ENCODE results near the gene PCNX2. TPM values are rescaled to one million over a fixed set of nuclear protein-coding genes. Genes with fewer than 3 reads are reported as not detected.

PCNX2 gene
- total and polyA plus RNA-seq, 2 of the 13 experiments (the other 11 are each of a cell fraction or from before 2014, with no cell fraction given), result 0.11 to 0.42 TPM

DNA sequence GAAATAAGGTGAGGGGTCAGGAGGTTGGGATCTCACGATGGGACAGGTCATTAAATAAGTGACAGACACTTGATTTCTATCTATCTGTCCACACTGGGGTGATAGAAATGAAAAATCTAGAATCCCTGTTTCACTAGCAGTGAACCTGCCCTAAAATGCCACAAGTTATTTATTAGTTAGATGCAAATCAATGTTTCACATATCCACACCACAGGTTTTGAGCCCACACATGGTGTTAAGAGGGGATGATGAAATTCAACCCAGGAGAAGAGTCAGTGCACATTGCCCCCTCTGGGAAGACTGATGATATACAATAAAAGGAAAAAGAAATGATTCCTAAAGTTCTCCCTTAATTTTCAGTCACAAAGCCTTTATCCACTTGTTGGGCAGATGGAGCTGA is 355.3 kb downstream of the PCNX2 start (continued):
- TF ChIP-seq, protein P1, sequence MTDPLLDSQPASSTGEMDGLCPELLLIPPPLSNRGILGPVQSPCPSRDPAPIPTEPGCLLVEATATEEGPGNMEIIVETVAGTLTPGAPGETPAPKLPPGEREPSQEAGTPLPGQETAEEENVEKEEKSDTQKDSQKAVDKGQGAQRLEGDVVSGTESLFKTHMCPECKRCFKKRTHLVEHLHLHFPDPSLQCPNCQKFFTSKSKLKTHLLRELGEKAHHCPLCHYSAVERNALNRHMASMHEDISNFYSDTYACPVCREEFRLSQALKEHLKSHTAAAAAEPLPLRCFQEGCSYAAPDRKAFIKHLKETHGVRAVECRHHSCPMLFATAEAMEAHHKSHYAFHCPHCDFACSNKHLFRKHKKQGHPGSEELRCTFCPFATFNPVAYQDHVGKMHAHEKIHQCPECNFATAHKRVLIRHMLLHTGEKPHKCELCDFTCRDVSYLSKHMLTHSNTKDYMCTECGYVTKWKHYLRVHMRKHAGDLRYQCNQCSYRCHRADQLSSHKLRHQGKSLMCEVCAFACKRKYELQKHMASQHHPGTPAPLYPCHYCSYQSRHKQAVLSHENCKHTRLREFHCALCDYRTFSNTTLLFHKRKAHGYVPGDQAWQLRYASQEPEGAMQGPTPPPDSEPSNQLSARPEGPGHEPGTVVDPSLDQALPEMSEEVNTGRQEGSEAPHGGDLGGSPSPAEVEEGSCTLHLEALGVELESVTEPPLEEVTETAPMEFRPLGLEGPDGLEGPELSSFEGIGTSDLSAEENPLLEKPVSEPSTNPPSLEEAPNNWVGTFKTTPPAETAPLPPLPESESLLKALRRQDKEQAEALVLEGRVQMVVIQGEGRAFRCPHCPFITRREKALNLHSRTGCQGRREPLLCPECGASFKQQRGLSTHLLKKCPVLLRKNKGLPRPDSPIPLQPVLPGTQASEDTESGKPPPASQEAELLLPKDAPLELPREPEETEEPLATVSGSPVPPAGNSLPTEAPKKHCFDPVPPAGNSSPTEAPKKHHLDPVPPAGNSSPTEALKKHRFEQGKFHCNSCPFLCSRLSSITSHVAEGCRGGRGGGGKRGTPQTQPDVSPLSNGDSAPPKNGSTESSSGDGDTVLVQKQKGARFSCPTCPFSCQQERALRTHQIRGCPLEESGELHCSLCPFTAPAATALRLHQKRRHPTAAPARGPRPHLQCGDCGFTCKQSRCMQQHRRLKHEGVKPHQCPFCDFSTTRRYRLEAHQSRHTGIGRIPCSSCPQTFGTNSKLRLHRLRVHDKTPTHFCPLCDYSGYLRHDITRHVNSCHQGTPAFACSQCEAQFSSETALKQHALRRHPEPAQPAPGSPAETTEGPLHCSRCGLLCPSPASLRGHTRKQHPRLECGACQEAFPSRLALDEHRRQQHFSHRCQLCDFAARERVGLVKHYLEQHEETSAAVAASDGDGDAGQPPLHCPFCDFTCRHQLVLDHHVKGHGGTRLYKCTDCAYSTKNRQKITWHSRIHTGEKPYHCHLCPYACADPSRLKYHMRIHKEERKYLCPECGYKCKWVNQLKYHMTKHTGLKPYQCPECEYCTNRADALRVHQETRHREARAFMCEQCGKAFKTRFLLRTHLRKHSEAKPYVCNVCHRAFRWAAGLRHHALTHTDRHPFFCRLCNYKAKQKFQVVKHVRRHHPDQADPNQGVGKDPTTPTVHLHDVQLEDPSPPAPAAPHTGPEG (CRISPR knock-in tag; IDR thresholded peaks at IDR 0.05), result no peak
- TF ChIP-seq ZNF7 (CRISPR knock-in tag; IDR thresholded peaks at IDR 0.05), result no peak
- TF ChIP-seq, protein P2, sequence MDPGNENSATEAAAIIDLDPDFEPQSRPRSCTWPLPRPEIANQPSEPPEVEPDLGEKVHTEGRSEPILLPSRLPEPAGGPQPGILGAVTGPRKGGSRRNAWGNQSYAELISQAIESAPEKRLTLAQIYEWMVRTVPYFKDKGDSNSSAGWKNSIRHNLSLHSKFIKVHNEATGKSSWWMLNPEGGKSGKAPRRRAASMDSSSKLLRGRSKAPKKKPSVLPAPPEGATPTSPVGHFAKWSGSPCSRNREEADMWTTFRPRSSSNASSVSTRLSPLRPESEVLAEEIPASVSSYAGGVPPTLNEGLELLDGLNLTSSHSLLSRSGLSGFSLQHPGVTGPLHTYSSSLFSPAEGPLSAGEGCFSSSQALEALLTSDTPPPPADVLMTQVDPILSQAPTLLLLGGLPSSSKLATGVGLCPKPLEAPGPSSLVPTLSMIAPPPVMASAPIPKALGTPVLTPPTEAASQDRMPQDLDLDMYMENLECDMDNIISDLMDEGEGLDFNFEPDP (CRISPR knock-in tag; conservative IDR thresholded peaks at IDR 0.05), result no peak

DNA sequence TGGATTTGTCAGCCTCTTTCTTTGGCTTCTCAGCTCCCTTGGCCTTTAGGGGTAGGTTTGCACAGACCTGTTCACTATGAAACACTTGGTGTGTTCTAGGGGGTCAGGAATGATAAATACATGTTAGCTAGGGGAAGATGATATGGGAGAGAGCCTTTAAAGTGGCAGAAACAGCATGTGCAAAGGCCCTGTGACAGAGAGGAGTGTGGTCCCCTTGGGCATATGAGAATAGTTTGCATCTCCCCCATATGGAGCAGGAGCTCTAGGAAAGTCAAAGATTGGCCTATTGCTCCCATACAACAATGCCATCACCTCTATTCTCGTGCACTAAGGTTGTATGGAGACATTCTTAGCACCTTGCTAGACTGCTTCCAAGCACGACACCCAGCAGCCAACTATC is 355.8 kb downstream of the PCNX2 start:
- in situ Hi-C loops (cut with HindIII; ENCODE audit: extremely low pct_ligation_motif_present, low pct_unique_long_range_greater_than_20kb), result no loop called here
- FAIRE-seq (no peak), ATAC-seq (no peak), DNase-seq (ENCODE audit: low spot score) (no peak)
- ChIA-PET CTCF (ENCODE audit: low intra/inter-chr PET ratio, low total read pairs) (no interaction called here), POLR2A (no interaction called here)
- Histone ChIP-seq H3K9ac (ENCODE audit: insufficient read depth, low read depth, low read length) (no peak overlapping the region), H3K36me3 (replicated peaks in 1 of 2; ENCODE audit: control insufficient read depth in 1 of 2, insufficient read depth in 2 of 2, low read length in 2 of 2) (no peaks in the 10 kb centered on the region), H3K27me3 (ENCODE audit: control insufficient read depth in 1 of 2, insufficient read depth in 2 of 2, low read length in 2 of 2) (no peaks in the 10 kb centered on the region; a peak in 2 of 5 replicates), H3K4me3 (replicated peaks in 1 of 3; ENCODE audit: insufficient read depth in 1 of 3, low read depth in 2 of 3, low read length in 3 of 3) (no peak overlapping the region), H3K9me3 (ENCODE audit: low read length) (no peaks in the 10 kb centered on the region), H3K79me2 (ENCODE audit: insufficient read depth, low read length) (no peaks in the 10 kb centered on the region), H3K27ac (ENCODE audit: extremely low read length, insufficient read depth, low read length) (no peak overlapping the region), H4K20me1 (ENCODE audit: insufficient read depth, low read length) (no peaks in the 10 kb centered on the region), H3K4me1 (ENCODE audit: insufficient read depth, low read length) (no peaks in the 10 kb centered on the region), H3K4me2 (ENCODE audit: low read depth, low read length) (no peak overlapping the region), H2AFZ (ENCODE audit: low read length) (no peak overlapping the region)
- WGBS (ENCODE audit: low lambda C conversion rate), result 7% methylated on average over 2 of the region's 2 CpGs
- BruUV-seq (replicated peaks), result no TSS peak
- intact Hi-C loops (cut with micrococcal nuclease; ENCODE audit: unreplicated experiment), result no loop called here
- TF ChIP-seq PHF21A (CRISPR knock-in tag; IDR thresholded peaks at IDR 0.05) (no peak), TARDBP (CRISPR knock-in tag; IDR thresholded peaks at IDR 0.05) (no peak), XRCC5 (optimal IDR thresholded peaks at IDR 0.05; ENCODE audit: low read length) (no peak), TSC22D2 (CRISPR knock-in tag; IDR thresholded peaks at IDR 0.05; ENCODE audit: borderline replicate concordance) (no peak), SCMH1 (CRISPR knock-in tag; IDR thresholded peaks at IDR 0.05; ENCODE audit: borderline replicate concordance) (no peak), ZNF678 (CRISPR knock-in tag; IDR thresholded peaks at IDR 0.05) (no peak), ZNF761 (CRISPR knock-in tag; conservative IDR thresholded peaks at IDR 0.05) (no peak), FOXO1 (CRISPR knock-in tag; IDR thresholded peaks at IDR 0.05) (no peak), POGZ (CRISPR knock-in tag; IDR thresholded peaks at IDR 0.05) (no peak), ZNF383 (CRISPR knock-in tag; IDR thresholded peaks at IDR 0.05; ENCODE audit: borderline replicate concordance) (no peak), SOX5 (CRISPR knock-in tag; IDR thresholded peaks at IDR 0.05; ENCODE audit: borderline replicate concordance) (no peak)
- TF ChIP-seq, protein P3, sequence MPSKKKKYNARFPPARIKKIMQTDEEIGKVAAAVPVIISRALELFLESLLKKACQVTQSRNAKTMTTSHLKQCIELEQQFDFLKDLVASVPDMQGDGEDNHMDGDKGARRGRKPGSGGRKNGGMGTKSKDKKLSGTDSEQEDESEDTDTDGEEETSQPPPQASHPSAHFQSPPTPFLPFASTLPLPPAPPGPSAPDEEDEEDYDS (CRISPR knock-in tag; IDR thresholded peaks at IDR 0.05), result no peak
- TF ChIP-seq, protein P4, sequence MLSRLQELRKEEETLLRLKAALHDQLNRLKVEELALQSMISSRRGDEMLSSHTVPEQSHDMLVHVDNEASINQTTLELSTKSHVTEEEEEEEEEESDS (CRISPR knock-in tag; IDR thresholded peaks at IDR 0.05; ENCODE audit: borderline replicate concordance), result no peak
- TF ChIP-seq, protein P5, sequence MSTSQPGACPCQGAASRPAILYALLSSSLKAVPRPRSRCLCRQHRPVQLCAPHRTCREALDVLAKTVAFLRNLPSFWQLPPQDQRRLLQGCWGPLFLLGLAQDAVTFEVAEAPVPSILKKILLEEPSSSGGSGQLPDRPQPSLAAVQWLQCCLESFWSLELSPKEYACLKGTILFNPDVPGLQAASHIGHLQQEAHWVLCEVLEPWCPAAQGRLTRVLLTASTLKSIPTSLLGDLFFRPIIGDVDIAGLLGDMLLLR (CRISPR knock-in tag; IDR thresholded peaks at IDR 0.05), result no peak
